Measurements from ENCODE around the gene SLFN13.
A peak's percentile ranks its signal among the peaks of the same experiment; 100 is the strongest.
"Not testable (repeated sequence)": the region's sequence is repeated elsewhere in the genome, so short reads cannot be mapped to it uniquely, and the experiment has no call there.

Gene SLFN13

GRCh38 chr17:35448214-35448898, at the start of gene SLFN13:
Gene SLFN13 (minus strand): TSS chr17:35448766. CDS start chr17:35445680, 3,086 bp downstream.
- peak; percentile 50 for DNase-seq (ENCODE audit: low spot score)

GRCh38 chr17:35496451-35497290, 48.1 kb upstream of the SLFN13 start:
- DNase-seq (ENCODE audit: low spot score), result no peak

- DNase-seq (ENCODE audit: low spot score), result no peak
Observed at GRCh38 chr17:35493040-35493439, 44.5 kb upstream of the SLFN13 start.

DNA sequence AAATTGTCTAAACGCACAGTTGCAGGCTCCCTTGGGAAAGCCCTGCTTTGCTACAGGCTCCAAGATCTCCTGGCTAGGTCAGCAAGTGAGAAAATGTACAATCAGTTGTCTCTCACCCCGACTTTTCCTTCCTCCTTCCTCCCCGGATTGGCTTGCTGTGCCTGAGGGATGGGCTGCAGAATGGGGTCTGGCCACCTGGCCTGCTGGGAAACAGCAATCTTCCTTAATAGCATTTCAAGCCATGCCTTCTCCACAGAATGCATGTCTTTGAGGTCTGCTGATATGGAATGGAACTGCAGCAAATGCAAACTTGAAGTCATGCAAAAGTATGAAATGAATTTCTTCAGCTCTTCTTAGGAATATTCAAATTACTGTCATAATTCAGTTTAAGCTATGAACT, 42.9 kb upstream of the SLFN13 start:
- DNase-seq (ENCODE audit: low spot score), result no peak

DNA sequence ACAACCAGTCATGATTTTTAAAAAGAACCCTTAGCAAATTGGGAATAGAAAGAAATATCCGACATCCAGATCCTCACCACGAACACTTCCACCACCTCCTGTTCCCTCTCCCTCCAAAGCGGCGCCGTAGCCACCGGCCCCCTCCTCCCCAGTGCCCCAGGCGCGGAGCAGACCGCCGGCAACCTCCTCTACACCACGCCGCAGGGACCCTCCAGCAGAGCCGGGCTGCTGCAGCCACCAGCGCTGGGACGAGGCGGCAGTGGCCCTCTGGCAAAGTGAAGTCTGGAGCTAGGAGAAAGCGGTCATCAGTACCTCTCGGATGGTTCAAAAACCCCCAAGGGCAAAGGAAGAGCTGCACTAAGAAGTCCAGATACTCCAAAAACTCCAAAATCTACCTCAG, 41.4 kb upstream of the SLFN13 start:
- no peak for DNase-seq (ENCODE audit: low spot score)

DNA sequence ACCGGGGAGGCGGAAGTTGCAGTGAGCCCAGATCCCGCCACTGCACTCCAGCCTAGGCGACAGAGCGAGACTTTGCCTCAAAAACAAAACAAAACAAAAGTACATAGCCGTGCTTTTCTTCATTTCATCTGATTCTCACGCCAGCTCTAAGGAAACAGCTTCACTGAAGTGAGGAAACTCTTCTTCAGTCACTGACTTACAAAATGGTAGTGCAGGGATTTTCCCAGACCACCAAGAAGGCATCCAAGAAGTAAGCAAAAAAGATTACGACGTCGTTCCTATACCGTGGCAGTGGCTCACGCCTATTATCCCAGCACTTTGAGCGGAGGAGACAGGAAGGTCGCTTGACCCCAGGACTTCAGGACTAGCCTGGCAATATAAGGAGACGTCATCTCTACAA, 40.4 kb upstream of the SLFN13 start:
- no peak for DNase-seq (ENCODE audit: low spot score)

DNA sequence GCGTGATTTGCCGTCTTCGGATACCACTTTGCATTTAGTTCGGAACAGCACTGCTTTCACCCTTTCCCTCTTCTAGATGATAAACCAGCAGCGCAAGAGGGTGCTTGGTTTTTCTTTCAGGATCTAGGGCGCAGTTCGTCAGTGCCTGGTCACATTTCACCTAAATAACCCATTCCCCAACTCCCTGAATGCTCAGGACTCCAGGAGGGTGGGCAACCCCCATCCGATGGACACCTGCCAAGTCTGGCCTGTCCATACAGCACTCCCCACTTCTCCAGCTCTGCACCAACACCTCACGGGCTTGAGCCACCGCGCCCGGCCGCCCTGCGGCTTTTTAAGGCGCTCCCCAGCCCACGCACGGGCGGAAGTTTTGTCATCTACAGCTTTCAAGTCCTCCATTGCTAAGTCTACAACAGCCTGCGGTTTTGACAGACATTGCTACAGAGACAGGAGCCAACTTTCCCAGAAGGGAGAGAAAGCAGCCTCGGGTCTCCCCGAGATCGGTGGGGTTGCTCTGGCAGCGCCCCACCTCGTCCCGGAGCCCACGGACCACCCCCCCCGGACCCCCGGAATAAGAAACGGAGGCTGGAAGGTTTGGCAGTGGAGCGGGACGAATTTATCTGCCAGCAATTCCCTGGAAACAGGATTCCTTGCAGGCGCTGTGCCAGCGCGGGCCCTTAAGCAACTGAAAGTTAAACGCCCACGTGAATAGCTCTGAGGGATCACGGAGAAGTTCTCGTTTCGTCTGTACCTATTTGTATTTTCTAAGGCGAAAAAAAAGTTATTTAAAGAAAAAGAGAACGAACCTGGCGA, 38.6 kb upstream of the SLFN13 start:
- DNase-seq (ENCODE audit: low spot score), result no peak

DNA sequence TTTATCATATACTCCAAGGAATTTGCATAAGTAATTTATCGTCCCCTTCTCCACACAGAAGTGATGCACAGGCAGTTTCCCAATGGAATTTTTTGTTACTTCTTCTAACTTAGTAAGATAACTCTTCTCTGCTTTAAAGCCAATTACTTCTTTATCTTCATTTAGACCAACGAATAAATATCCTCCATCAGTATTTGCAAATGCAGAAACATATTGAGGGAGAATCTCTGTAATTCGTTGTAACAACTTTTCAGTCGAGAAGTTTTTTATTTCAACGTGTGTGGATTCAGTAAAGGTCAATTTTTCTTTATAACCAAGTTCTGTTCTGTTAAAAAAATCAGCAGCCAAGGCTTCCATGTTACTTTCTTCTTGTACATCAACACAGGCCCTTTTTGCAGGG, 30.7 kb upstream of the SLFN13 start:
- no peak for DNase-seq (ENCODE audit: low spot score)

GRCh38 chr17:35477248-35477647, 28.7 kb upstream of the SLFN13 start:
- no peak for DNase-seq (ENCODE audit: low spot score)

DNA sequence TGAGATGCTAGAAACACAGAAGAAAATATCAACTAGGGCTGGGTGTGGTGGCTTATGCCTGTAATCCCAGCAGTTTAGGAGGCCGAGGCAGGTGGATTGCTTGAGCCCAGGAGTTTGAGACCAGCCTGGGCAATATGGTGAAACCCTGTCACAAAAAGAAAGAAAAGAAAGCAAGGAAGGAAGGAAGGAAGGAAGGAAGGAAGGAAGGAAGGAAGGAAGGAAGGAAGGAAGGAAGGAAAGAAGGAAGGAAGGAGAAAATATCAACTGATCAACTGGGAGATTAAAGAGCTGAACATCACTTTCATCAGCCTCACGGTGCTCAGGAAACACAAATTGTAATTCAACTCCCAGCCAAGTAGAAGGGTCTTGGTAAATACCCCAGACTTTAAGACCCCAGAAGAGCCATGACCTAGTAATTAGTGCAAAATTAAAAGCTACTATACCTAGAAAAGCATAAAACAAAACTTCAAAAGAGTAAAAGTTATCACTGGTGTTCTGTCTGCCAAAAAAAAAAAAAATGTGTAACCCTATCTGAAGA, 27.8 kb upstream of the SLFN13 start:
- DNase-seq (ENCODE audit: low spot score), result no peak

GRCh38 chr17:35468475-35468874, 19.9 kb upstream of the SLFN13 start:
- DNase-seq (ENCODE audit: low spot score), result no peak

- no peak for DNase-seq (ENCODE audit: low spot score)
Observed at GRCh38 chr17:35467824-35468223, 19.3 kb upstream of the SLFN13 start.

DNA sequence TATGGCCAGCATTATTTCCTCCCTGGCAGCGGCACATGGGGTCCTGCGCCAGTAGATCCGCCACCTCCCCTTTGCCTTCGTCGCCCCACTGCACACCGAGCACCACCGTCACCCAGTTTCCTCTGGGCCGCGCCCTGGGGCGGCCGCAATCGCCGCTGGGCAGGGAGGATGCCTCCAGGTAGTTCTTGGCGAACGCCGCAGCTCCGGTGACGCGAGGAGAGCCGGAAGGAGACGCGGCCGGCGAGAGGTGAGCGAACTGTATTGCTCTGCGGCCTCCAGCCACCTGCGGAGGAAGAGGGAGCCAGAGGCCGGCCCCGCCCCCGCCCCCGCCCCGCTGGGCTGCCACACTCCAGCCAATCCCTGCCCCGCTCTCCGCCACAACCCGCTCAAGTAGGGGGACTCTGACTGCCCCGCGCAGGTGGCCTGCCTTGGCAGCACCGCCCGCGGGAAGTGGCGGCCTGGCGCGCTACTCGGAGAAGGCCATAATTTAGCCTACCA, 11.8 kb upstream of the SLFN13 start:
- no peak for DNase-seq (ENCODE audit: low spot score)

DNA sequence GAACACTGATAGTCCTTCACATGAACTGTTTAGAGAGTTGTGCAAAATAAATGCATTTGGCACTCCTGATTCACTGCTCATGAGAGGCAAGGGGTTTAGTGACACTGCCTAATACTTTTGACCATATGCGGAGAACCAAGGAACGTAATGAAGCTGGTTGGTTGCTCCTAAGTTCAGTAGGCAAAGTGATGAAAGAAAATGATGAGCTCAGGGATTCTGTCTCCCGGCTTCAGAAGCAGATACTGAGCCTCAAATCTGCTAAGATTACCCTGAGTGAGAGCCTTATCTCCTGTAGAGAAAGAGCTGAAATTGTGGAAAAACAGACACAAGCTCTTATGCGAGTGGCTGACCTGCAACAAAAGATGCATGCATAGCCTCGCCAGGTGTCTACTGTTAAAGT, 5.5 kb upstream of the SLFN13 start:
- not testable (repeated sequence) for DNase-seq (ENCODE audit: low spot score)

DNA sequence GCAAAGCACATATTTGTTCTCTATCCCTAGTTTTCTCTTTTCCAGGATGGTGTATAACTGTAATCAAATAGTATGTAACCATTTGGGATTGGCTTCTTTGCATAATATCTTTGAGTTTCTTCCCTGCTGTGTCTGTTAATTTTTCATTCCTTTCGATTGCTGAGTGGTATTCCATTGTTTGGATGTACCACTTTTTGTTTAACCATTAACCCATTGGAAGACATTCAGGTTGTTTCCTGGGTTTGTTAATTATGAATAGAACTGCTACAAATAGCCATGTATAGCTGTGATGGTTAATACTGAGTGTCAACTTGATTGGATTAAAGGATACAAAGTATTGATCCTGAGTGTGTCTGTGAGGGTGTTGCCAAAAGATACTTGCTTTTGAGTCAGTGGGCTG, 4.6 kb upstream of the SLFN13 start:
- DNase-seq (ENCODE audit: low spot score), result no peak

- DNase-seq (ENCODE audit: low spot score), result no peak
Observed at GRCh38 chr17:35449371-35449931, 885 bp upstream of the SLFN13 start.

DNA sequence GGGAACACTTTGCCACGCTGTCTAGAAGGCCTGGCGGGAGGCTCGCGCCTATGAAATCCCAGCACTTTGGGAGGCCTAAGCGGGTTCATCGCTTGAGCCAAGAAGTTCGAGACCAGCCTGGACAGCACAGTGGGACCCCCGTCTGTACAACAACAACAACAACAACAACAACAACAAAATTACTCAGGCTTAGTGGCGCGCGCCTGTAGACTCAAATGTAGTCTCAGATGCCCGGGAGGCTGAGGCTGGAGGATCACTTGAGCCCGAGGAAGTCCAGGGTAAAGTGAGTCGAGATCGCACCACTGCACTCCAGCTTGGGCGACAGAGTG, 297 bp upstream of the SLFN13 start:
- no peak for DNase-seq (ENCODE audit: low spot score)

- DNase-seq (ENCODE audit: low spot score), result no peak
Observed at GRCh38 chr17:35447499-35447898, 1.1 kb downstream of the SLFN13 start.

DNA sequence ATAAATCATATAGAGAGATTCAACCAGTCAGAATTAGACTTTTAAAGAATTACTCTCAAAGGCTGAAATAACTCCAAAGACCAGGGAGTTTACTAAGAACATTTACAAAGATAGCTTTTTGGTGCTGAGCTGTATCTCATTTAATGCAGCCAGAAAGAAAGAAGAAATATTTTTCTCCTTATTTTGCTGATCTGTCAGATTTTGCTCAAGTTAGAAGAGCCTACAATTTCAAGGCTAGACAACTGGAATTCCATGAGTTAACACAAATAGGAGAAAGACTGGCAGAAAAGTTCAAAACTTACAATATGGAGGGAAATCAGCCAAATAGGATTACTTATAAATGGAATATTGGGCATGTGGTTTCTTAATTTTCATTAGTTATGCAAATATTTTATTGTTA, 10.1 kb downstream of the SLFN13 start:
- no peak for DNase-seq (ENCODE audit: low spot score)

DNA sequence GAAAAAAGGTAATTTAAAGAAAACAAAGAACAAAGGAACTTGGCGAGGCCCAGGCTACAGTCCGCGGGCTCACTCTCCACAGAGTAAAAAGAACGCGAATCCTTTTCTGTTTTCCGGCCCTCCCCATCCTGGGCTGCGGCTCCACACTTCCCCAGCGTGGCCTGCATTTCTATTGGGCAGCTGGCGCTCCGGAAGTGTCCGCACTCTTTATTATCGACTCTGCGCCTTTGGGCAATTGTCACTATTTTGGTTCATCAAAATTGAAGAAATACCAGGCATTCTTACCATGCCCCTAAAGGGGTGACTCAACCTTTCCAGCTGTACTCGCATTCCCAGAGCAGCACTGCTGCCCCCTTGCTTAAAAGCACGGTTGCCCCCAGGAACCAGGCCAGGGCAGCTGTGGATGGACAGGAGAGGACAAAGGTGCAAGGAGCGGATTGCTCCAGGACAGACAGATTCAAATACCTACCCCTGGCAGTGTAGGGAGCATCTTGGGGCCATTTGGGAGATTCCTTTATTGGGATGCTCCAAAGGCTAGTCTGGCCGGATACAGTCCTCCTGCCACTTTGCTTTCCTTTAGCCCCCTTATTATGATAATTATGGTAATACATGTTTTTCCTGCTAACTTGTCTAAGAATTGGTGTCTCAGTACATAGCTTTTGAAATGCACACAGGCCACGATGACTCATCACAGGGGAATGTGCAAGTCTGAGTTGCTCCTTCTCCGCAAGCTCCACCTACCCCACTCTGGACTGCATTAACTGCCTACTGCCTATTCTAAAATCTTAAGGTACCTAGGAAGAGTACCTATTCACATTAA, 15.3 kb downstream of the SLFN13 start:
- DNase-seq (ENCODE audit: low spot score), result peak; percentile 99
